ES-I3 (cell line): ENCODE measurements around the gene INKA2.

Source experiments
- H3K36me3 ChIP-seq: 2 replicates; pipeline ENCODE4 v1.6.1; 2013; ENCODE audit warnings: mild to moderate bottlenecking, low read length, control low read depth, moderate library complexity; ENCODE audit not compliant: insufficient read depth
- H3K4me1 ChIP-seq: 2 replicates; pipeline ENCODE4 v1.6.1; 2013; ENCODE audit warnings: mild to moderate bottlenecking, control low read depth, low read length; ENCODE audit not compliant: insufficient read depth
- H3K9ac ChIP-seq: 2 replicates; pipeline ENCODE4 v1.6.1; 2013; ENCODE audit warnings: low read depth, mild to moderate bottlenecking, low read length, moderate library complexity
- H3K9me3 ChIP-seq: 2 replicates; pipeline ENCODE4 v1.6.1; 2013; ENCODE audit warnings: mild to moderate bottlenecking, low read length, moderate library complexity; ENCODE audit not compliant: control insufficient read depth, insufficient read depth

Gene INKA2

GRCh38 chr1:111733183-111733991, 5.8 kb downstream of the INKA2 start:
- no peaks in the 10 kb centered on the region; the same call in 1 of the 2 replicates for H3K36me3 ChIP-seq
- H3K9ac ChIP-seq = no peak overlapping the region
- peaks cover 42% of the 10 kb centered on the region for H3K4me1 ChIP-seq
- H3K9me3 ChIP-seq = no peaks in the 10 kb centered on the region

GRCh38 chr1:111732718-111733117, 6.5 kb downstream of the INKA2 start:
- Histone ChIP-seq H3K4me1 (peaks cover 40% of the 10 kb centered on the region), H3K9me3 (no peaks in the 10 kb centered on the region), H3K36me3 (no peaks in the 10 kb centered on the region; the same call in 1 of the 2 replicates), H3K9ac (no peak overlapping the region)

- H3K9me3 ChIP-seq = no peaks in the 10 kb centered on the region
- peaks cover 32% of the 10 kb centered on the region for H3K4me1 ChIP-seq
These were observed 7.2 kb downstream of the INKA2 start for GRCh38 chr1:111731956-111732355.

DNA sequence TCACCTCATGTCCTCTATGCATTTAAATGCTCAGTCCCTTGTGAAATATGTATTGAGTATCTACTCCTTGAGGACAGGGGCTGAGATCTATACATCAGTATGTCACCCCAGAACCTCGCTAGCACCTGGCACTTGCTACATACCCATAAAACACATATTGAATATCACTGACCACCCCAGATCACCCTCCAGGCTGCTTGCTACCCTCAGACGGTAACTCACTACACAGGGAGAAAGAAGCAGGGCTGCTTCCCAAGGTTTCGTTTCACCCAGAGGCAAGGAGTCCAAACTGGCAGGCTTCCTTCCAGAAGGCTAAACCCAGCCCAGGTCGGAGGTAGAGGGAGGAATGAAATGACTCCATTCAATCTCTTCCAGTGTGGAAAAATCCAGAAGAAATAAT, 8.5 kb downstream of the INKA2 start:
- Histone ChIP-seq H3K4me1 (peaks cover 26% of the 10 kb centered on the region), H3K9ac (no peak overlapping the region)

More at GRCh38 chr1:111731956-111732355, 7.2 kb downstream of the INKA2 start:
- no peaks in the 10 kb centered on the region; the same call in 1 of the 2 replicates for H3K36me3 ChIP-seq
- no peak overlapping the region for H3K9ac ChIP-seq

DNA sequence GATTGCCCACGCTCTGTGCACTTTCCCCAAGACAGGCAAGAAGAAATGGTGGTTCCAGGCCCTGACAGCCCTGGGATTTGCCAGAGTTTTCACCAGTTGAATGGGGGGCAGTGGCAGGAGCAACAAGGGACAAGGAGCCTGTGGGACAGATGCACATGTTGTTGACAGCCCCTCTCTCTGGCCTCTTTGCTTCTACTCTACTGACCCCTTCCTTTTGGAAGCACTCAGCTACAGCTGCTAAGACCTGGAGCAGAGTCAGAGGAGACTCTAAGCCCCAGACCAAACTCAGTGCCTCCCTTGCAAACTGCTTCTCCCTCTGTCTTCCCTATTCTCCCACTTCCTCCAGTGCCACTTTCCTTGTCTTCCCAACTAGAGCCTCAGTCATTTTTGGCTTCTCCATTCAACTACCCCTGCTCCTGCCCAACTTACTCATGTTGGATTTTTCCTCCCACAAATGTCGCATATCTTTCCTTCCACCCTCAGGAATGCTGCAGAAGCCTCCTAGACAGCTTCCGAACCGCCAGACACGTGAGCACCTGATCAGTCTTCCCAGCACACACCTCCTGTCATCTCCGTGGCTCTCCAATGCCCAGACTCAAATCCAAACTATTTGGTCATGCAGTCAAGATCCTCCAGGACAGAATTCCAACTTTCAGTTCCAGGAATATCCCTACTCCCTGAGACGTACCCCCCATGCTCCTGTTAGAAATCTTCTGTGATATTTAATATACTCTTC, 9.1 kb downstream of the INKA2 start:
- Histone ChIP-seq H3K9me3 (no peaks in the 10 kb centered on the region), H3K4me1 (peaks cover 23% of the 10 kb centered on the region; the same call in 1 of the 2 replicates), H3K36me3 (no peaks in the 10 kb centered on the region), H3K9ac (no peak overlapping the region)

More for the DNA sequence above, 8.5 kb downstream of the INKA2 start:
- Histone ChIP-seq H3K36me3 (no peaks in the 10 kb centered on the region), H3K9me3 (no peaks in the 10 kb centered on the region)

DNA sequence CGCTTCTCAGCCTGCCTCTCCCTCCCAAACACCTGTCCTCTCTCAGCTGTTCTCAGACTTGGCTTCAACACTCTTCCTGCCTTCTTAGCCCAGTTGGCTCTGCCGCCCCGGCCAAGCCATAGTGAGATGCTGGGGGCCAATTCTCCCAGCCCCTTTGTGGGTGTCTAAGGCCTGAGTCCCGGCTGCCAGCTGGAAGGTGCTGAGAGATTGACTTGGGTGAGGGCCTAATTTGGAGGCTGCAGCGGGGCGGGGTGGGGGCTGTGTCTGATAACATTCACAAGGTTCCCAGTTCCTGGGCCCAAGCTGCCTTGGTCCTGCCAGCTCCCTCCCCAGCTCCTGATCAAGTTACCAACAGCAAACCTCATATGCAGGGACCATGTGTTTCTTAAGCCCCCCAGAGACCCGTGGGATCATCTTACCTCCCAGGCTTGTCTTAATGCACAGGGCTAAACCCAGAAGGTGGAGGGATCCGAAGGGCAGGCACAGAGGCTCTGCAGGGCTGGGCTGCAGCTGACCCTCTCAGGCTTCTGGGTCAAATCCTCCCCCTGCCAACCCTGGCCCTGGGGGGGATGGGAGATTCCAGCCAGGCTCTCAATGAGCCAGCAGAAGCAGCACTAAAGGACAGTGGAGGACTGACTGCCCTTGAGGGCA, 9.8 kb downstream of the INKA2 start:
- Histone ChIP-seq H3K4me1 (peaks cover 26% of the 10 kb centered on the region; the same call in 1 of the 2 replicates), H3K9ac (no peak overlapping the region), H3K9me3 (no peaks in the 10 kb centered on the region), H3K36me3 (no peaks in the 10 kb centered on the region)

DNA sequence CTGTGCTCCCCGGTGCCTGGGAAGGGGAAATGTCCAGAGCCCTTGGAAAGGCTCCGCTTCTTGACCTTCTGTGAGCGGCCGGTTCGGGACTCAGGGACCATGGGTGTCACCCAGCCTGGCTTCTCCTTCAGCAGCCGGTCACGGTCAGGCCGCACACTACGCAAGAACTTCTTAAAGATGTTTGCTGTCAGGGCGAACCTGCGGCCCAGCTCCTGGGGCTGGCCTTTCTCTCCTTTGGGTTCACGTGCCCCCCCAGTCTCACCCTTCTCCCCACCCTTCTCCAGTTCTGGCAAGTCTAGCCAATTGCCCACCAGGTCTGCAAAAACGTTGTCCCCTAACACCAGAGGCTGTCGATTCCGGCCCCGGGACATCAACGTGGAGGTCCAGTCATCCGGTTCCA, 12.1 kb downstream of the INKA2 start:
- Histone ChIP-seq H3K4me1 (peaks cover 16% of the 10 kb centered on the region; the same call in 1 of the 2 replicates), H3K9ac (no peak overlapping the region), H3K9me3 (no peaks in the 10 kb centered on the region), H3K36me3 (no peaks in the 10 kb centered on the region)

GRCh38 chr1:111725192-111725591, 14.0 kb downstream of the INKA2 start:
- H3K9ac ChIP-seq = no peak overlapping the region
- no peaks in the 10 kb centered on the region for H3K9me3 ChIP-seq
- peaks cover 24% of the 10 kb centered on the region for H3K4me1 ChIP-seq
- no peaks in the 10 kb centered on the region for H3K36me3 ChIP-seq

GRCh38 chr1:111723871-111724270, 15.3 kb downstream of the INKA2 start:
- no peak overlapping the region for H3K9ac ChIP-seq
- H3K9me3 ChIP-seq = no peaks in the 10 kb centered on the region
- H3K4me1 ChIP-seq = peaks cover 29% of the 10 kb centered on the region
- H3K36me3 ChIP-seq = no peaks in the 10 kb centered on the region

GRCh38 chr1:111723091-111723806, 15.9 kb downstream of the INKA2 start:
- Histone ChIP-seq H3K36me3 (no peaks in the 10 kb centered on the region), H3K4me1 (peaks cover 29% of the 10 kb centered on the region), H3K9ac (no peak overlapping the region), H3K9me3 (no peaks in the 10 kb centered on the region)

DNA sequence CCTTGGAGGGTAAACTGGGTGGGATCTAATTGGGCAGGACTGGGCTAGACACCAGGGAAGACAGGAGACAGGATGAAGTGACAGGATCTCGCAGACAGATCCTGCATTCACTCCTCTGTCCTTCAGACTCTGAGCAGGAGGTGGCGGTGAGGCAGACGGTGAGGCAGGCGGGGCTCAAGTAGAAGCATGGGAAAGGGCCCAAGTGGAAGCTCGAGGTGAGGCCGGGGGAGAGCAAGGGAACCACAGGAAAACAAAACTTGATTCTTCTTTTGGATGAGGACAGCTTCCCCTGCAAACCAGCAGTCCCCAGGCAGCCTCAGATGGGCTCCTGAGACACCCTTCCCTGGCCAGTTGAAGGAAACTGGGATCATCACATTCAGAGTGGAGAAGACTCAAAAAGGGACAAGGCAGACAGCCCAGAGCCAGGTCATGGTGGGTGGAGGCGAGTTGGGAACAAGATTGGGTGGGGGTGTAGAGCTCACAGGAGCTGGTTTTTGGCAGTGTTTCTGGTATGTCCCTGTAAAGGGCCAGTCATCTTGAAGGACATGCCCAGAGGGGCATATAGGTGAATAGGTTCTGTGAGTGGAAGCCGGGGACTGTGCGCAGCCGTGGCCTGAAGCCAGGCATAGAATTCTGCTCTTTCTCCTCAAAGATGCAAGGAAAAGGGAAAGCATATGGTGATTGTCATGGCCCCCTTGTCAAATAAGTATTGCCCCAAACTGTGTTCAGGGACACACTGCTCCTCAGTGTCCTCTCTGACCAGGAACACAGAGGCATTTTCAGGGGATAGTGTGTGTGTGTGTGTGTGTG, 18.0 kb downstream of the INKA2 start:
- H3K36me3 ChIP-seq = no peaks in the 10 kb centered on the region; the same call in 1 of the 2 replicates
- H3K4me1 ChIP-seq = peaks cover 26% of the 10 kb centered on the region
- no peak overlapping the region for H3K9ac ChIP-seq
- no peaks in the 10 kb centered on the region for H3K9me3 ChIP-seq

DNA sequence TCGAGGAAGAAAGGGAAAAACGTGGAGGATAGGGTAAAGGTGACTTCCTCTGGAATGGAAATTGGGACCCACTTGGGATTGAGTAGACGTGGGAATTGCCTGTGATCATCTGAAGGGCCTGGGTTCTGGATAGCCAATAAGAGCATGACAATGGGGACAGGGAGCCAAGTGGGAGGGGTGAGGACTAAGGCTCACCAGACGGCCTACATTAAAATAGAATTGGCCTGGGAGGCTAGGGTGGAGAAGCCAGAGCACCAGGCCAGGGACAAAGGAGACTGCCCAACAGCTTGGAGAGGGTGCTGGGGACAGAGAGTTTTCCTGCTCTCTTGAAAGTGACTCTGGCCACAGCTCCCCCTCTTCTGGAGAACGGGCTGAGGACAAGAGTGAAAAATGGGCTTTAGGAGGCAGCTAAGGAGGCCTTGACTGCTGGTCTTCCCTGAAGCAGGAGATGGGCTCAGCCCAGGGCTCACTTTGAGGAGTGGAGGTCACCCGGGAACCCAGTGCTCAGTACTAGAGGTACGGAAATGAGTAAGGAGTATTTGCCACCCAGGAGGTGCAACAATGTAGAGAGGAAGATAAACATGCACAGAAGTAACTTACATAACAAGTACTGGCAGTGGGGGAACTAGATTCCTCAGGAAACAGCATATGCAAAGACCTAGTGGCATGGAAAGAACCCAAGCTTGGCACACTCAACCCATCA, 18.8 kb downstream of the INKA2 start:
- peaks cover 23% of the 10 kb centered on the region for H3K4me1 ChIP-seq
- H3K36me3 ChIP-seq = no peaks in the 10 kb centered on the region; the same call in 1 of the 2 replicates
- H3K9me3 ChIP-seq = no peaks in the 10 kb centered on the region
- no peak overlapping the region for H3K9ac ChIP-seq

DNA sequence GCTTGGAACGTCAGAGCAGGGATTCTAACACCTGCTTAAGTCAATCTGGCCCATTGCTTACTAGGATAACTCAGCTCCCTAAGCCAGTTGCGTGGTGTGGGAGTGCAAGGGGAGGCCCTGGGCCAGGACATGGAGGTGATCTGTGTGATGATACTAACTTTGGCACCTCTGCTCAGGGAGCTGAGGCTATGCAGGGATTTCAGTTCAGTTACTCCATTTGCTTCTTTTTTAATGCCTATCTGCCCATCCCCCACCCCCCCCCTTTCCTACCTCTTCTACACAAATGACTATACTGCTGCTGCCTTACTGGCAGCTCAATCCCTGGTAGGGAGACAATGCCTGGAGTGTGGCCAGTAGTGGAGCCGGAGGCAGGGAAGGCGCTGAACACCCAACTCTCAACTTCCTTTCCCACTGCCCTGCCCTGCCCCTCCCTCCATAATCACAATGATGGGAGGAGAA, 19.5 kb downstream of the INKA2 start:
- Histone ChIP-seq H3K36me3 (no peaks in the 10 kb centered on the region; the same call in 1 of the 2 replicates), H3K9ac (no peak overlapping the region), H3K4me1 (peaks cover 19% of the 10 kb centered on the region)

More for the DNA sequence above, 19.5 kb downstream of the INKA2 start:
- no peaks in the 10 kb centered on the region for H3K9me3 ChIP-seq
